Measurements from ENCODE around the gene SERPINB4.

DNA sequence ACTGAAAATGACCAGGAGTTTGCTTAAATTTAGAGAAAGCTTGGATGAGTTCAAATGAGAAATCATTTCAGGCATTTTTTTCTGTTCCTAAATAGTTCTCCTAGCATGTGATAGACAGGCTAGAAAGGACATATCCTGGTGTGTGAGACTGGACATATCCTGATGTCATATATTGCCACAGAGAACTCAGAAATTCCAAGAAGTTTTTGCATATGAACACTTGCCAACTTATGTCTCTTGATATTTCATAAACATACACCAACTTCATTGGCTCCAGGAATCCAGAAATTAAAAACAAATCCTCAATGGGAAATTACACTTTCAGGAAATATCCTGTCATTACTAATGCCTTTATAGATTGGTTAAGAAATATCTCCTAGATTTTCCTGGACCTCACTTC lies 2.9 kb upstream of the SERPINB4 start:
- no peak for TF ChIP-seq CTCF (IDR thresholded peaks at IDR 0.05)
- TF ChIP-seq EZH2 (IDR thresholded peaks at IDR 0.05), result no peak
- TF ChIP-seq EZH2phosphoT487 (IDR thresholded peaks at IDR 0.05), result no peak
